ENCODE data around the gene TRAFD1.

The TRAFD1 gene

GRCh38 chr12:112175361-112176155 lies 50.2 kb downstream of the TRAFD1 start:
- no peak for DNase-seq (ENCODE audit: low spot score)

DNA sequence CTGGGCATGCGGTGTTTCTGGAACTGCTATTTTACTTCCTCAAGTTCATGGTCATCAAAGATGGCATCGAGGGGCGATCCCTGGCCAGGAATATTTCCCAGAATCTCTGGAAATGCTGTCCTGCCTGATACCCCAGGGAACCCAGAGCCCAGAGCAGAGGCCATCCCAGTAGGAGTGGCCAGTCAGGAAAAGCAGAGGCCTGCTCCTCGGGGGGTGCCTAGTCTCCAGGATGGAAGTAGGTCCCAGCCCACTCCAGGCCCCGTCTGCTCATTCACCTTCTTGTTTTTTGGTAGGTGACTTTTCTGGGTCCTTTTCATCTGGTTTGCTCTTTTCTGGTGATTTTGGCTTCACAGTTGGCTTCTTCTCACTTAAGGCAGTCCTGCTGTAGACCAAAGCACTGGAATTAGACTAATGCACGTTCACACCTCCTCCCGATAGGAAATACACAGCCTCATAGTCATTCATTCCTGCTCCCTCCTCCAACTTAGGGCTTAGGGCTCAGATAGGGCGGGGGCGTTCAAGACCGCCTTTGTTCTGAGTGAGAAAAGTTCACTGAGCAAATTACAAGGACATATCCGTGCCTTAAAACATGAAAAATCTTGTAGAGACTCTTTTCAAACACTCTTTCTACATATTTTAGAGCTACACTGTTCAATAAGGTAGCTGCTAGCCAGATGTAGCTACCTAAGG lies 51.1 kb downstream of the TRAFD1 start:
- DNase-seq (ENCODE audit: low spot score): no peak

- DNase-seq (ENCODE audit: low spot score): no peak
Observed at GRCh38 chr12:112178796-112179195, 53.4 kb downstream of the TRAFD1 start.

DNA sequence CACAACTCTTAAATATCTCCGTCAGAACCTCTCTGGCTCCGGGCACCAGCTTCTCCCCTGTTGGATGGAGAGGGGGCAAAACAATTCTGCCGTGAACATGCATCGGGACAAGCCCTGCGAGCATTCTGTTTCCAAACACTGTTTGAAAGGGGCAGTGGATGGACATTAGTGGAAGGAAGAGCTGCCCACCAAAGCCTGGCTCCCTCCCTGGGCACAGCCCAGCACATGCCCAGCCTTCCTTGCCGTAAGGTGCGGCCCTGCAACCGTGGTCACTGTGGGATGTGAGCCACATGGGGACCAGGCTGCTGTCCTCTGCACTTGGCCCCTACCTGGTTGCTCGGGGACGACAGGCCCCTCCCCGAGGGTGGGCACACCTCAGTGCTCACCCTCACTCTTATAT lies 54.0 kb downstream of the TRAFD1 start:
- DNase-seq (ENCODE audit: low spot score): no peak

DNA sequence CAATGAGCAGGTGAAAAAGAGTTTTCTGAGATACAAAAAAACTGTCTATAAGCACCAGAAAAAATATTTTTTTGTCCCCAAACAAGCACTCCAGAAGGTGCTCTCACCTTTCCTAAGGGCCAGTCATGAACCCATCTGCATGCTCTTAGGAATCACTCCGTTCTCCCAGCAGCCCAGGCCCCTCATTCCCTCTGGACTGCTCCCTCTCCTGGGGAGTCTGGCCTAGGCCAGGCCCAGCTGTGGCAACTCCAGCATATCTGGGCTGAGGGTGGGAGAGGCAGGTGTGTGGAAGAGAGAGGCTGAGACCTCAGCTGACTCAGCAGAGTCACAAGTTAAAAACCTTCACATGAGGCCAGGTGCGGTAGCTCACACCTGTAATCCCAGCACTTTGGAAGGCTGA lies 54.6 kb downstream of the TRAFD1 start:
- no peak for DNase-seq (ENCODE audit: low spot score)

DNA sequence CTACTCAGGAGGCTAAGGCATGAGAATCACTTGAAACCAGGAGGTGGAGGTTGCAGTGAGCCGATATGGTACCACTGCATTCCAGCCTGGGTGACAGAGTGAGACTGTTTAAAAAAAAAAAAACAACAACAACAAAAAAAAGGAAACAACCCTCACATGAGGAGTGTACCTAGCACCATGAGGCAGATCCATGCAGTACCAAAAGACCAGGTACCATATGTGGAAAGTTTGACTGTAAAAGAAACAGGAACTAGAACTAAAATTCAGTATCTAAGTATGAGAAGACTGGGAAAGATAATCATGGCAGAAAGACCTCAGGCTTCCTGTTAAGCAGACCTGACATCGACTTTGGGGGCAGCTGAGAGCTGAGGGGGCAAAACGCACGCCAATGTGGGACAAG lies 55.1 kb downstream of the TRAFD1 start:
- no peak for DNase-seq (ENCODE audit: low spot score)

DNA sequence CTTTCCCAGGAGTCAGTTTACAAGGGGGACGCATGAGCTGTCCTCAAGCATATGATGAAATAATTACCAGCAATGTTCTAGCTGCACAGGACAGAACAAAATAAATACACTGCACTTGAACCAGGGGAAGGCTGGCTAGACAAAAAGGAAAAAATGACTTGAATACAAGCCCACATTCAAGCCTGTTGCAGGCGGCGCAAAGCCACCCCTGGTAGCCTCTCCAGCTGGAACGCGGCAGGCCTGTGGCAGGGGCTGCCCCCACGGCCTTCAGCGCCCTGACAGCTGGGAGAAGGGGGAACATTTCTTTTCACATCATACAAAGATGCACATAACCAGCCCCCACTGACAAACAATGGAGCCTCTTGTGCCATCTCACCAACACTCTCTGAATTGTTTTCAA lies 57.1 kb downstream of the TRAFD1 start:
- peak; percentile 99 for DNase-seq (ENCODE audit: low spot score)

DNA sequence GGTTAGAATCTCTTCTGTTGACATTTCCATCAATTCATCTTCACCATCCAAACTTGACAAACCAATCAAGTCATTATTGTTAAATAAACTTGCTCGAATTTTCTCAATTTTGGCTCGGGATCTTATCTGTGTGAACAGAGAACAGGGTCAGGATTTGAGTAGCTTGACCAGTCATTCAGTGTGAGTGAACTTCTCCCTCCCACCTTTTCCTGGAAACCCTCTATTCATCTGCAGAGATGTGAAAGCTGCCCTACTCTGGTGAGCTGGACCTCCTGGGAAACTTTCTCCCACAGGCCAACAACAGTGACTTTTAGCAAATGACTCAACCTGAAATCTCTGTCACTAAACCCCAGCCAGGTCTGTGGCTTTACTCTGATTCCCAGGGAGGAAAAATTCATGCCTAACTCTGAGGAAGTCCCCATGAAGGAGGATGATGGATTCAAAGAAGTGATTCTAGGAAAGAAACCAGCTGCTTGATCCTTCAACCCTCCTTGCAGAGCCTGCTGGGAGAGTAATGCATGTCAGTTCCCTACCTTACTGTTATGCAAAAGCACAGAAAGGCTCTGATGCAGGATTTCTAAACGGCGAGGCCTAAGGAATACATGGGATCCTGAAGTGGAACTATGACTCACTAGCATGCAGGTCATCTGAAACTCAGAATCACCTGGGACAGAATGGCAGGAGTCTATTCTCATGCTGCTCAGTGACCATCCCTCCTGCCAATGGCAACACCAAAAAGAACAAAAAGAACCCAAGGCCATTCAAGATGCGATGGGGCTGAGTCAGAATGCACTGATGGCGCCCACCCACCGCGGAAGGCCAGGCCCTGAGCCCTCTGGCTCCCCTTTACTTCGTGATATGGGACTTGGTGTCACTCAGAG lies 58.0 kb downstream of the TRAFD1 start:
- DNase-seq (ENCODE audit: low spot score): no peak

DNA sequence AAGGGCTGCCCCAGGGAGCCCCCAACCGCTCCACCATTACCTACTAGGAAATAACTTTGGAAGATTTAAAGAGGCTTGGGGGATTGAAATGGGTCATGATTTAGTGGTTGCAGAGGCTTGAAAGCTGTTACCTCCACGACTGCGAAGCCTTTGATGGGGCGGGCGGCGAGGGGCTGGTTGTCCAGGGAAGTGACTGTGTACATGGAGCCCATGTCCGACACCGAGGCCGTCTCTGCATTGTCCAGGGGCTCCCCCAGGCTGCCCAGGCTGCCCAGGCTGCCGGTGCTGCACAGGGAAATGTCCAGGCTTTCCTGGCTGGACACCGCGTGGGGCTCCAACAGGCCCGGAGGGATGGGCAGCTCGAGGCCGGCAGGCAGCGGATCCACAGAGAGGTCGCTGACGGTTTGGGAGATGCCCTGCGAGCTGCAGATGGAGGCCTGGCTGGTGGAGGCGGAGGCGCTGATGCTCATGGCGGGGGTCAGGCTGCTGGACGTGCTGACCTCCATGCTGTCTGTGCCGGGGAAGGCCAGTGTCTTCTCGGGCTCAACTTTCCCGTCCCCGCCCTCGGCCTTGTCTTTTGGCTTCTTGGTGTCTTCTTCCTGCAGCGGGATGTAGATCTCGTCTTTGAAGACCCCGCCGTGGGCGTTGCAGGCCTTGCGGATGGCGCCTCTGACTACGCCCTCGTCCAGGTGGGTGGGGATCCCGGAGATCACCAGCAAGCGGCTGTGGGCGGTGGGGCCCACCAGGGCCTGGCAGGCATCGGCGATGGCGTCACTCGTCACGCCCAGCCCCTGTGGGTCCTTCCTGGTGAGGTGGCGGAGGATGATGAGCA lies 58.9 kb downstream of the TRAFD1 start:
- no peak for DNase-seq (ENCODE audit: low spot score)

DNA sequence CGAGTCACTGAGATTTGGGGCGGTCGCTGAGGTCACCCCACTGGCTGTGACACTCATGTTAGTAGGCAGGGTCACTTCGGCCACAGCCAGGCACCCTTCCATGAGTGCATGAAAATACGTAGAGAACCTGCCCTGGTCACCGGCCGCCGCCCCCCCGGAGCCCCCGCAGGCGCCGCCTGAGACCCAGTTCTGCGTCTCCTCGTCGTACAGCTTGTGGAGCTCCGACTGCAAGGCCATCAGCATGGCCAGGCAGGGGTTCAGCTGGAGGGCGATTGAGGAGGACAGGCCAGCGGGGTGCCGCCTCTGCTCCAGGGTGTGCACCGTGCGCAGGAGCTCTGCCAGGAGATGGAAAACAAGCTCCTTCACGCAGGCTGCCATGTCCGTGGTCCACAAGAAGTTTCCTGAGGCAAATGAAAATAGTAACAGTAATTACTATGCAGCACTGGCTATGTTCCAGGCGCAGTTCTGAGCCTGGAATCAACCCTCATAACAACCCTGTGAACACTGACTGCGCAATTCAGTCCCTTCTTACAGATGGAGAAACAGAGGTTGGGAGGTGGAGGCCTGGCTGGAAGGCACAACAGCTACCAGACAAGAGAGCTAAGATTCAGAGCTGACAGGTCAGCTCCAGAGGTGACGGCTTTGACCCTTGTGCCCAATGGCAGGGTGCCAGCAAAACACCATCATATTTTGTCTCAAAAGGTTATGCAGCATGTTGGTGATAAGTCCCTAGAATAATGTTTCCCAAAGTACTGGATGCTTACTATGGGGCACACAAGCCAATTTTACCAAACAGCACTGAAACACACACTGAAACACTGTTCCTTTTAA lies 59.9 kb downstream of the TRAFD1 start:
- DNase-seq (ENCODE audit: low spot score): peak; percentile 36

- DNase-seq (ENCODE audit: low spot score): no peak
Observed at GRCh38 chr12:112188130-112188830, 62.9 kb downstream of the TRAFD1 start.

DNA sequence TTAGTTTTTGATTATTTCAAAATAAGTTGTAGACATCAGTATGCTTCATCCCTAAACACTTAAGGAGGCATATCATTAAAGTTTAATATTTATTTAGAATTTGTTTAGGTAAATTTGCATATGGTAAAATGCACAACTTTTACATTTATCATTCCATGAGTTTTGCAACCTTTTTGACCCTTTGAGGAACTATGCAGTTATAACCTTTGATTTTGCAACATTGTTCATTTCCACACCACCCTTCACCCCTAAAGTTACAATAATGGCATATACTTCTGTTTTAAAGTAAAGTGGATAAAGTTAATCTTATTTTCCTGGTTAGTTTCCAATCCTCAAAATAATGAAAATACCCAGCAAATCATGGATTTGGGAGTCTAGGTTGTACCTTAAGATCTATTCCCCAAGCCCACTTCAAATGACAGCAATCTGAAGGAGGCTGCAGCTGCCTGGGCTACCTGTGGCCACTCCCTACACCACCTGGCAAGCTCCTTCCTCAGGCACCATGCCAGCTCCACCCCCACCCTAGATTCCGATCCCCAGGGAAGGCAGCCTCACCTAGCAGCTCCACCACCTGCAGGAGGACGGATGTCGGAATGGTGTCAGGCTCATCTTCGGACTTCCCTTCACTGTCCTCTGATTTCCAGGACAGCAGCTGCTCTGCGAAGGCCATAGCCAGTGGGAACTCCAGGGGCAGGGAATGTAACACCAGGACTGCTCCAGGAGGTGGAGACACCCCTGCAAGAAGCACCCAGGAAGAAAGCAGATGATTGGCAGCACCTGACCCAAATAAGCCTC lies 65.1 kb downstream of the TRAFD1 start:
- no peak for DNase-seq (ENCODE audit: low spot score)

DNA sequence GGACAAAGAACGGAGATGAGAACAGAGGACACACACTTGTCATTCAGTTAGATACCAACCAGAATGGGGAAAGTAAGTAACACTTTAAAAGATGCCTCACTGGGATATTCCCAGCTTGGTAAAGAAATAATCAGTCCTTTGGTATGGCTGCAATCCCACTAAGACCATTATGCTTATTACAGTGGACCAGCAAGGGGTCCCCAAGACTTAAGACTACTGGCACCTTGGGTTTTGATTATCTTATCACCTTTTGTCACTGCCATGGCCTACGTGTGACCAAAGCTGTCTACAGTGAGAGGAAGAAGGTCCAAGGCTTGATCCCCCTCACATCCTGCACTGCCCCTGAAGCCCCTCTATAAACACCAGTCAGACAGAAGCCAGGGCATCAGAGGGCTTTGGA lies 65.8 kb downstream of the TRAFD1 start:
- no peak for DNase-seq (ENCODE audit: low spot score)

- no peak for DNase-seq (ENCODE audit: low spot score)
Observed at GRCh38 chr12:112191840-112192321, 66.5 kb downstream of the TRAFD1 start.

GRCh38 chr12:112192475-112192874 lies 67.1 kb downstream of the TRAFD1 start:
- DNase-seq (ENCODE audit: low spot score): no peak

- no peak for DNase-seq (ENCODE audit: low spot score)
Observed at GRCh38 chr12:112194601-112195247, 69.4 kb downstream of the TRAFD1 start.

- DNase-seq (ENCODE audit: low spot score): no peak
Observed at GRCh38 chr12:112196196-112196875, 71.0 kb downstream of the TRAFD1 start.

DNA sequence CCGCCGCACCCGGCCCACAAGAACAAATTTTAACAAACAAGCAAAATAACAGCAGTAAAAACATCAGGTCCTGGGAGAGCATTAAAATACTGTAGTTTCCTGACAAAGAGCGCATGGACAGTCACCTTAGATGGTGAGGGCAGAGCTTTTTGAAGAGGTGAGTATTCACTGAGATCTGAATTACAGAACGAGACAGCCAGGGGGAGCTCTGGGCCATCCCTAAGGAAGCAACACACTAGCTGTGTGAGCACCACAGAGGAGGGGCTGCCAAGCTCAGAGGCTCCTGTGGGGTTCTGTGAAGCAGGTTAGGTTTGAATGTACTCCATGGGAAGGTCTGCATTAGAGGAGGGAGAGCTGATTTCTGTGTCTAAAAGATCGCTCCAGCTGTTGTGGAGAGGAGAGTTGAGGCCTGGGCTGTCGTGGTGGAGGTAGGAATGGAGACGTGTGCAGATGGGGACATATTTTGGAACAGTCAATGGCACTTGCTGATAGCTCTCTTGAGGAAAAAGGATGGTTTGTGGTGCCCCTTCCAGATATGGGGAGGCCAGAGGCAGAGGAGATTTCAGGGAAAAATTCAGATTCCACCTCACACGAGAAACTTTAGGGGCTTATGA lies 72.9 kb downstream of the TRAFD1 start:
- peak; percentile 76 for DNase-seq (ENCODE audit: low spot score)

All from pons (tissue), 1 donor.